HCT116 (cell line): ENCODE results near the gene ACACB. TPM values are rescaled to one million over a fixed set of nuclear protein-coding genes. Genes with fewer than 3 reads are reported as not detected.

ENCODE experiments used
- ATAC-seq: fragments of 200-7000 bp; cut with Tn5 transposase; 2 replicates; pipeline ENCODE4 v1.9.1; 2020; ENCODE audit warnings: mild to moderate bottlenecking, moderate library complexity
- BruUV-seq: library from RNA; stranded (reverse); fragments of 400-500 nt; replicated peaks from 2 replicates; lab custom pipeline; 2021; lab: Mats Ljungman, UMichigan
- CTCF ChIA-PET: fragments of 300-600 bp; sonication (Branson Sonifier 250); formaldehyde crosslinking; loops from one replicate; lab custom pipeline; 2021; ENCODE audit warnings: antibody characterized with exemption; lab: Charles Lee
- POLR2A ChIA-PET: fragments of 300-600, 350-600 bp; sonication (Branson Sonifier 250); formaldehyde crosslinking; loops from one replicate; lab custom pipeline; 2021; ENCODE audit warnings: antibody characterized with exemption; lab: Charles Lee
- RAD21 ChIA-PET, 2 experiments: fragments of 300-600 bp; sonication (Branson Sonifier 250); formaldehyde crosslinking; loops; one replicate each; lab custom pipeline; 2023; ENCODE audit warnings: low total read pairs in 2 of 2; ENCODE audit not compliant: uncharacterized antibody in 2 of 2, unreplicated experiment in 2 of 2, low non-redundant PET in 1 of 2; lab: Charles Lee
- DNase-seq: peaks from one replicate; pipeline ENCODE4 v3.0.0-alpha.2; 2010; ENCODE audit warnings: low read depth, low spot score
- H2AFZ ChIP-seq: fragments of 200-600 bp; shearing (Covaris generic), sonication (generic); 2 replicates; pipeline ENCODE4 v1.6.1; 2017; ENCODE audit warnings: low read depth, mixed run types, mixed read lengths, antibody characterized with exemption, low read length; ENCODE audit not compliant: poor library complexity, severe bottlenecking
- H3K27ac ChIP-seq: 2 replicates; pipeline ENCODE4 v1.5.1; 2012; ENCODE audit warnings: low read depth, low read length
- H3K27me3 ChIP-seq: fragments of 200-600 bp; sonication (generic); 2 replicates; pipeline ENCODE4 v1.6.1; 2016; ENCODE audit warnings: mixed run types, low read length, mixed read lengths; ENCODE audit not compliant: insufficient read depth
- H3K36me3 ChIP-seq, 2 experiments: fragments of 200-500 bp in 1 of 2; fragments of 200-600 bp in 1 of 2; sonication (Bioruptor generic) in 1 of 2; sonication (generic) in 1 of 2; 2 replicates each; pipeline versions ENCODE4 v1.5.1 to v1.6.1; 2014 to 2016; ENCODE audit warnings: low read length in 2 of 2, inconsistent platforms in 1 of 2, mixed read lengths in 1 of 2, mixed run types in 1 of 2; ENCODE audit not compliant: insufficient read depth in 2 of 2, control insufficient read depth in 1 of 2
- H3K4me1 ChIP-seq, 2 experiments: fragments of 200-600 bp in 1 of 2; sonication (generic) in 1 of 2; 2 replicates each; pipeline versions ENCODE4 v1.5.1 to v1.6.1; 2012 to 2017; ENCODE audit warnings: low read length in 2 of 2, inconsistent platforms in 1 of 2, mild to moderate bottlenecking in 1 of 2, mixed read lengths in 1 of 2, mixed run types in 1 of 2, moderate library complexity in 1 of 2; ENCODE audit not compliant: insufficient read depth in 2 of 2, control insufficient read depth in 1 of 2
- H3K4me2 ChIP-seq: fragments of 200-600 bp; sonication (generic); 2 replicates; pipeline ENCODE4 v1.6.1; 2017; ENCODE audit warnings: mixed run types, low read length, mixed read lengths
- H3K4me3 ChIP-seq, 2 experiments: fragments of 200-600 bp in 1 of 2; sonication (generic) in 1 of 2; replicated peaks in 1 of 2; 2 replicates each; pipeline ENCODE4 v1.5.1; 2011 to 2016; ENCODE audit warnings: low read length in 2 of 2, control low read depth in 1 of 2, low read depth in 1 of 2, mild to moderate bottlenecking in 1 of 2, mixed read lengths in 1 of 2, mixed run types in 1 of 2
- H3K79me2 ChIP-seq: fragments of 200-600 bp; sonication (generic); 2 replicates; pipeline ENCODE4 v1.6.1; 2017; ENCODE audit warnings: mild to moderate bottlenecking, mixed run types, low read length, moderate library complexity, mixed read lengths; ENCODE audit not compliant: insufficient read depth
- H3K9ac ChIP-seq: fragments of 200-600 bp; sonication (generic); 2 replicates; pipeline ENCODE4 v1.6.1; 2016; ENCODE audit warnings: low read length, mixed read lengths
- H3K9me2 ChIP-seq: fragments of 200-600 bp; sonication (generic), shearing (Covaris generic); 2 replicates; pipeline ENCODE4 v1.6.1; 2017; ENCODE audit warnings: mixed run types, mild to moderate bottlenecking, moderate library complexity; ENCODE audit not compliant: insufficient read depth
- H3K9me3 ChIP-seq, 2 experiments: fragments of 200-500 bp in 1 of 2; fragments of 200-600 bp in 1 of 2; sonication (Bioruptor generic) in 1 of 2; sonication (generic) in 1 of 2; 2 replicates each; pipeline ENCODE4 v1.6.1; 2014 to 2017; ENCODE audit warnings: low read length in 2 of 2, mixed read lengths in 2 of 2, inconsistent platforms in 1 of 2, low read depth in 1 of 2, mild to moderate bottlenecking in 1 of 2, mixed run types in 1 of 2, moderate library complexity in 1 of 2; ENCODE audit not compliant: control insufficient read depth in 1 of 2, insufficient read depth in 1 of 2
- H4K20me1 ChIP-seq: fragments of 200-600 bp; sonication (generic), shearing (Covaris generic); 2 replicates; pipeline ENCODE4 v1.6.1; 2017; ENCODE audit warnings: mixed run types, mild to moderate bottlenecking, moderate library complexity; ENCODE audit not compliant: insufficient read depth
- CBX3 ChIP-seq: IDR thresholded peaks from 2 replicates; pipeline ENCODE4 v1.6.1; 2012; ENCODE audit warnings: low read depth
- CEBPB ChIP-seq: IDR thresholded peaks from 2 replicates; pipeline ENCODE4 v1.6.1; 2012; ENCODE audit warnings: low read depth
- EGR1 ChIP-seq: IDR thresholded peaks from 2 replicates; pipeline ENCODE4 v1.6.1; 2012; ENCODE audit warnings: low read depth
- ELF1 ChIP-seq: IDR thresholded peaks from 2 replicates; pipeline ENCODE4 v1.6.1; 2012; ENCODE audit warnings: low read depth, borderline replicate concordance
- EZH2 ChIP-seq: fragments of 200-600 bp; sonication (generic); IDR thresholded peaks from 2 replicates; pipeline ENCODE4 v1.6.1; 2017; ENCODE audit warnings: antibody characterized with exemption, mixed run types
- JUND ChIP-seq: IDR thresholded peaks from 2 replicates; pipeline ENCODE4 v1.6.1; 2012
- POLR2A ChIP-seq: IDR thresholded peaks from 2 replicates; pipeline ENCODE4 v1.7.0; 2011; ENCODE audit warnings: borderline replicate concordance; ENCODE audit not compliant: insufficient read depth, insufficient read length; ENCODE audit errors: extremely low read depth
- POLR2AphosphoS5 ChIP-seq: IDR thresholded peaks from 2 replicates; pipeline ENCODE4 v1.6.1; 2011; ENCODE audit warnings: mild to moderate bottlenecking, low read depth, low read length, moderate library complexity
- RAD21 ChIP-seq: IDR thresholded peaks from 2 replicates; pipeline ENCODE4 v1.6.1; 2012; ENCODE audit warnings: low read depth, mild to moderate bottlenecking
- SRF ChIP-seq: IDR thresholded peaks from 2 replicates; pipeline ENCODE4 v1.6.1; 2012; ENCODE audit warnings: low read depth
- YY1 ChIP-seq: IDR thresholded peaks from 2 replicates; pipeline ENCODE4 v1.6.1; 2011; ENCODE audit warnings: low read length, low read depth, moderate library complexity, mild to moderate bottlenecking; ENCODE audit not compliant: insufficient replicate concordance; ENCODE audit errors: extremely low read depth
- ZFX ChIP-seq: fragments of 450-650 bp; IDR thresholded peaks from 2 replicates; pipeline ENCODE4 v1.6.1; 2017
- ZNF274 ChIP-seq: fragments of 200-500 bp; sonication (Bioruptor generic); IDR thresholded peaks from 2 replicates; pipeline ENCODE4 v1.6.1; 2014; ENCODE audit warnings: mild to moderate bottlenecking, low read depth, low read length, inconsistent platforms
- intact Hi-C: fragments of 100-400 bp; cut with micrococcal nuclease; formaldehyde crosslinking; loops from 2 replicates; pipeline ENCODE4 v1.10.0; 2022
- total RNA-seq: library from RNA; stranded (reverse); gene quantifications from one replicate; pipeline ENCODE4 v1.2.1, GENCODE V29; 2021; ENCODE audit not compliant: unreplicated experiment
- TF ChIP-seq, protein P1 (sequence below): IDR thresholded peaks from 2 replicates; pipeline ENCODE4 v1.6.1; 2012
- TF ChIP-seq, protein P2 (sequence below): IDR thresholded peaks from 2 replicates; pipeline ENCODE4 v1.6.1; 2012; ENCODE audit warnings: low read depth

Gene ACACB
- total RNA-seq, 1 experiment from 2014 or later, result 11.1 TPM

GRCh38 chr12:109098183-109098604 is 18.2 kb upstream of the ACACB start:
- BruUV-seq, result TSS peak; percentile 51
- ATAC-seq (peak; percentile 24), DNase-seq (no peak)
- peaks cover 37% of the 10 kb centered on the region for H3K79me2 ChIP-seq
- intact Hi-C loops, result loop anchor here (10.0 kb wide), 3 partner anchors 143 to 293 kb away; no protein-coding TSS in a partner anchor
- RAD21 ChIA-PET, result no interaction called here
- no peaks in the 10 kb centered on the region for H3K27me3 ChIP-seq
- no peak overlapping the region for H2AFZ ChIP-seq
- POLR2A ChIA-PET, result no interaction called here
- CTCF ChIA-PET, result interaction anchor here (1.4 kb wide), 1 partner anchor 14 kb away, joined by 5 read pairs; no protein-coding TSS in a partner anchor
- H3K27ac ChIP-seq, result peak overlapping the region; percentile 56; the same call in 1 of the 2 replicates
- no peak for TF ChIP-seq EGR1
- TF ChIP-seq, protein P1, sequence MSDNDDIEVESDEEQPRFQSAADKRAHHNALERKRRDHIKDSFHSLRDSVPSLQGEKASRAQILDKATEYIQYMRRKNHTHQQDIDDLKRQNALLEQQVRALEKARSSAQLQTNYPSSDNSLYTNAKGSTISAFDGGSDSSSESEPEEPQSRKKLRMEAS, result no peak
- peak; percentile 66 for TF ChIP-seq ZFX
- H4K20me1 ChIP-seq, result no peaks in the 10 kb centered on the region
- H3K36me3 ChIP-seq, result peaks cover 6 to 29% of the 10 kb centered on the region in 2 experiments; a peak in 1 of 4 replicates
- H3K9ac ChIP-seq, result peak overlapping the region; percentile 81
- peak overlapping the region; percentile 86 for H3K4me2 ChIP-seq
- H3K4me1 ChIP-seq, result peaks cover 2 to 26% of the 10 kb centered on the region in 2 experiments; a peak in 3 of 4 replicates
- H3K4me3 ChIP-seq, result peak overlapping the region; percentile 72 to 79
- no peaks in the 10 kb centered on the region for H3K9me3 ChIP-seq
- H3K9me2 ChIP-seq, result no peaks in the 10 kb centered on the region

DNA sequence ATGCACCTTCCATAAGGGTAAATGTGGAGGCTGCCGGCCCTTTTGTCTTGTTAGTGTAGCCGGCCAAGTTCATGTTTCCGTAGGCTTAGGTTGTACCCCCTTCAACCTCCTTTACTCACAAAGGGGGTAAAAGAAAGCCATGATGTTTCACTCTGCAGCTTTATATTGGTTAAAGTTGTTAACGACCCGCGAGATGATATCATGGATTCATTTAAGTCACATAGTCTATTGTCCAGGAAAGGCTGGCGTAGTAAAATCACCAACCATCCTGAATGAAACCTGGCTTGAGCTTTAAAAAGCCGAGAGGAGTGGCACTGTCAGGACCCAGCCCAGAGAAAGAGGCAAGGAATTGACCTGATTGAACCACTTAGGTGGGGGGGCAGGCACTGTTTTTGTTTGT is 17.7 kb upstream of the ACACB start:
- no peak for DNase-seq
- ChIA-PET RAD21 (no interaction called here), CTCF (interaction anchor here (1.4 kb wide), 1 partner anchor 13 kb away, joined by 5 read pairs; no protein-coding TSS in a partner anchor), POLR2A (no interaction called here)
- H3K9me2 ChIP-seq, result no peaks in the 10 kb centered on the region
- peak overlapping the region; percentile 81 for H3K9ac ChIP-seq
- no peaks in the 10 kb centered on the region for H3K9me3 ChIP-seq
- peak overlapping the region; percentile 56; the same call in 1 of the 2 replicates for H3K27ac ChIP-seq
- H3K36me3 ChIP-seq, result peaks cover 8 to 31% of the 10 kb centered on the region in 2 experiments; a peak in 3 of 4 replicates
- no peak overlapping the region for H2AFZ ChIP-seq
- H3K4me1 ChIP-seq, result peaks cover 2 to 22% of the 10 kb centered on the region in 2 experiments; a peak in 3 of 4 replicates
- peaks cover 37% of the 10 kb centered on the region for H3K79me2 ChIP-seq
- intact Hi-C loops, result loop anchor here (10.0 kb wide), 3 partner anchors 144 to 294 kb away; no protein-coding TSS in a partner anchor
- BruUV-seq, result no TSS peak
- peak overlapping the region; percentile 72 to 79 for H3K4me3 ChIP-seq
- no peaks in the 10 kb centered on the region for H3K27me3 ChIP-seq
- peak overlapping the region; percentile 86 for H3K4me2 ChIP-seq
- ATAC-seq, result no peak
- TF ChIP-seq, protein P2, sequence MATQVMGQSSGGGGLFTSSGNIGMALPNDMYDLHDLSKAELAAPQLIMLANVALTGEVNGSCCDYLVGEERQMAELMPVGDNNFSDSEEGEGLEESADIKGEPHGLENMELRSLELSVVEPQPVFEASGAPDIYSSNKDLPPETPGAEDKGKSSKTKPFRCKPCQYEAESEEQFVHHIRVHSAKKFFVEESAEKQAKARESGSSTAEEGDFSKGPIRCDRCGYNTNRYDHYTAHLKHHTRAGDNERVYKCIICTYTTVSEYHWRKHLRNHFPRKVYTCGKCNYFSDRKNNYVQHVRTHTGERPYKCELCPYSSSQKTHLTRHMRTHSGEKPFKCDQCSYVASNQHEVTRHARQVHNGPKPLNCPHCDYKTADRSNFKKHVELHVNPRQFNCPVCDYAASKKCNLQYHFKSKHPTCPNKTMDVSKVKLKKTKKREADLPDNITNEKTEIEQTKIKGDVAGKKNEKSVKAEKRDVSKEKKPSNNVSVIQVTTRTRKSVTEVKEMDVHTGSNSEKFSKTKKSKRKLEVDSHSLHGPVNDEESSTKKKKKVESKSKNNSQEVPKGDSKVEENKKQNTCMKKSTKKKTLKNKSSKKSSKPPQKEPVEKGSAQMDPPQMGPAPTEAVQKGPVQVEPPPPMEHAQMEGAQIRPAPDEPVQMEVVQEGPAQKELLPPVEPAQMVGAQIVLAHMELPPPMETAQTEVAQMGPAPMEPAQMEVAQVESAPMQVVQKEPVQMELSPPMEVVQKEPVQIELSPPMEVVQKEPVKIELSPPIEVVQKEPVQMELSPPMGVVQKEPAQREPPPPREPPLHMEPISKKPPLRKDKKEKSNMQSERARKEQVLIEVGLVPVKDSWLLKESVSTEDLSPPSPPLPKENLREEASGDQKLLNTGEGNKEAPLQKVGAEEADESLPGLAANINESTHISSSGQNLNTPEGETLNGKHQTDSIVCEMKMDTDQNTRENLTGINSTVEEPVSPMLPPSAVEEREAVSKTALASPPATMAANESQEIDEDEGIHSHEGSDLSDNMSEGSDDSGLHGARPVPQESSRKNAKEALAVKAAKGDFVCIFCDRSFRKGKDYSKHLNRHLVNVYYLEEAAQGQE, result no peak
- TF ChIP-seq POLR2A (no peak), ZNF274 (no peak), YY1 (no peak), EZH2 (no peak), SRF (no peak), ELF1 (no peak), CBX3 (no peak), CEBPB (no peak), JUND (no peak), RAD21 (no peak), POLR2AphosphoS5 (no peak)
- TF ChIP-seq, all 23 proteins: peak for 0
- H4K20me1 ChIP-seq, result no peaks in the 10 kb centered on the region
